H9 (cell line): Measurements from ENCODE around the gene HSD3B1. TPM values are rescaled to one million over a fixed set of nuclear protein-coding genes. Genes with fewer than 3 reads are reported as not detected.

Source experiments
- DNase-seq: peaks from one replicate; pipeline ENCODE4 v3.0.0-alpha.2; 2017
- H2AFZ ChIP-seq: one replicate; pipeline ENCODE4 v1.6.1; 2013; ENCODE audit warnings: mild to moderate bottlenecking, low read length, control low read depth, moderate library complexity
- H2AK5ac ChIP-seq: 2 replicates; pipeline ENCODE4 v1.6.1; 2013; ENCODE audit warnings: low read length, control low read depth, mixed read lengths; ENCODE audit not compliant: insufficient read length
- H2BK120ac ChIP-seq: one replicate; pipeline ENCODE4 v1.6.1; 2013; ENCODE audit warnings: low read depth, mild to moderate bottlenecking, low read length, control low read depth, inconsistent platforms; ENCODE audit not compliant: poor library complexity, severe bottlenecking
- H2BK12ac ChIP-seq: 2 replicates; pipeline ENCODE4 v1.6.1; 2013; ENCODE audit warnings: low read length, control low read depth, mixed read lengths, low read depth; ENCODE audit not compliant: insufficient read length
- H2BK15ac ChIP-seq: 2 replicates; pipeline ENCODE4 v1.6.1; 2013; ENCODE audit warnings: low read depth, low read length, control low read depth
- H2BK20ac ChIP-seq: one replicate; pipeline ENCODE4 v1.6.1; 2013; ENCODE audit warnings: low read depth, mild to moderate bottlenecking, low read length, control low read depth, inconsistent platforms; ENCODE audit not compliant: poor library complexity, severe bottlenecking
- H2BK5ac ChIP-seq: 2 replicates; pipeline ENCODE4 v1.6.1; 2013; ENCODE audit warnings: low read length, control low read depth, mixed read lengths; ENCODE audit not compliant: insufficient read length
- H3K14ac ChIP-seq: 2 replicates; pipeline ENCODE4 v1.6.1; 2013; ENCODE audit warnings: low read length, control low read depth; ENCODE audit not compliant: insufficient read depth
- H3K18ac ChIP-seq: 2 replicates; pipeline ENCODE4 v1.6.1; 2013; ENCODE audit warnings: low read depth, mild to moderate bottlenecking, mixed read lengths, low read length, control low read depth; ENCODE audit not compliant: insufficient read length
- H3K23ac ChIP-seq: 2 replicates; pipeline ENCODE4 v1.6.1; 2013; ENCODE audit warnings: low read length, control low read depth, mixed read lengths, low read depth; ENCODE audit not compliant: insufficient read length
- H3K23me2 ChIP-seq: 2 replicates; pipeline ENCODE4 v1.6.1; 2013; ENCODE audit warnings: low read depth, mild to moderate bottlenecking, mixed read lengths, low read length, control low read depth; ENCODE audit not compliant: insufficient read length, poor library complexity, severe bottlenecking
- H3K27ac ChIP-seq: 2 replicates; pipeline ENCODE4 v1.5.1; 2013; ENCODE audit warnings: low read length, control low read depth, mixed read lengths, low read depth; ENCODE audit not compliant: insufficient read length
- H3K27me3 ChIP-seq: 2 replicates; pipeline ENCODE4 v1.6.1; 2013; ENCODE audit warnings: low read length, control low read depth, inconsistent platforms; ENCODE audit not compliant: insufficient read depth
- H3K4ac ChIP-seq: 2 replicates; pipeline ENCODE4 v1.6.1; 2013; ENCODE audit warnings: low read depth, mild to moderate bottlenecking, control low read depth, inconsistent platforms, low read length, moderate library complexity
- H3K4me1 ChIP-seq: 2 replicates; pipeline ENCODE4 v1.6.1; 2013; ENCODE audit warnings: low read length, control low read depth, inconsistent platforms; ENCODE audit not compliant: insufficient read depth
- H3K4me2 ChIP-seq: 2 replicates; pipeline ENCODE4 v1.6.1; 2013; ENCODE audit warnings: low read length, control low read depth, mixed read lengths; ENCODE audit not compliant: insufficient read length, insufficient read depth
- H3K56ac ChIP-seq: 2 replicates; pipeline ENCODE4 v1.6.1; 2013; ENCODE audit warnings: low read depth, mild to moderate bottlenecking, mixed read lengths, low read length, control low read depth; ENCODE audit not compliant: insufficient read length
- H3K79me1 ChIP-seq: 2 replicates; pipeline ENCODE4 v1.6.1; 2013; ENCODE audit warnings: low read depth, mild to moderate bottlenecking, moderate library complexity, low read length, control low read depth, inconsistent platforms; ENCODE audit not compliant: insufficient read depth, poor library complexity, severe bottlenecking
- H3K79me2 ChIP-seq: 2 replicates; pipeline ENCODE4 v1.6.1; 2013; ENCODE audit warnings: low read length, control low read depth, inconsistent platforms; ENCODE audit not compliant: insufficient read depth
- H3K9ac ChIP-seq: 2 replicates; pipeline ENCODE4 v1.6.1; 2013; ENCODE audit warnings: low read length, control low read depth, mixed read lengths; ENCODE audit not compliant: insufficient read length; ENCODE audit errors: extremely low read depth
- H3K9me3 ChIP-seq: one replicate; pipeline ENCODE4 v1.6.1; 2013; ENCODE audit warnings: low read depth, low read length, inconsistent platforms; ENCODE audit not compliant: control insufficient read depth
- H3T11ph ChIP-seq: one replicate; pipeline ENCODE4 v1.6.1; 2013; ENCODE audit warnings: mild to moderate bottlenecking, low read length, control low read depth, inconsistent platforms
- H4K20me1 ChIP-seq: one replicate; pipeline ENCODE4 v1.6.1; 2013; ENCODE audit not compliant: control insufficient read depth, insufficient read length, insufficient read depth
- H4K5ac ChIP-seq: 2 replicates; pipeline ENCODE4 v1.6.1; 2013; ENCODE audit warnings: low read depth, mild to moderate bottlenecking, mixed read lengths, low read length, control low read depth; ENCODE audit not compliant: insufficient read length
- H4K8ac ChIP-seq: replicated peaks from 2 replicates; pipeline ENCODE4 v1.6.1; 2013; ENCODE audit warnings: low read length, control low read depth, mixed read lengths, low read depth; ENCODE audit not compliant: insufficient read length
- H4K91ac ChIP-seq: 2 replicates; pipeline ENCODE4 v1.6.1; 2013; ENCODE audit warnings: low read depth, mild to moderate bottlenecking, moderate library complexity, mixed read lengths, low read length, control low read depth; ENCODE audit not compliant: insufficient read length
- H3K27ac Mint-ChIP-seq, 3 experiments: 2 replicates in 2 of 3; 3 replicates in 1 of 3; pipeline ENCODE4 v1.8.0; 2020 to 2021; ENCODE audit warnings: mixed read lengths in 3 of 3, mild to moderate bottlenecking in 1 of 3, moderate library complexity in 1 of 3
- H3K27me3 Mint-ChIP-seq: 2 replicates; pipeline ENCODE4 v1.8.0; 2021; ENCODE audit warnings: low read depth, mild to moderate bottlenecking, moderate library complexity, mixed read lengths
- H3K36me3 Mint-ChIP-seq, 3 experiments: 2 replicates in 2 of 3; 3 replicates in 1 of 3; pipeline ENCODE4 v1.8.0; 2020 to 2021; ENCODE audit warnings: low read depth in 3 of 3, mixed read lengths in 3 of 3; ENCODE audit not compliant: insufficient read depth in 1 of 3
- H3K4me1 Mint-ChIP-seq, 2 experiments: 2 replicates each; pipeline ENCODE4 v1.8.0; 2020; ENCODE audit warnings: mixed read lengths in 2 of 2
- H3K4me3 Mint-ChIP-seq, 2 experiments: 2 replicates in 1 of 2; 3 replicates in 1 of 2; pipeline ENCODE4 v1.8.0; 2020 to 2021; ENCODE audit warnings: mild to moderate bottlenecking in 2 of 2, mixed read lengths in 2 of 2, moderate library complexity in 1 of 2
- H3K9me3 Mint-ChIP-seq, 2 experiments: 2 replicates in 1 of 2; 3 replicates in 1 of 2; pipeline ENCODE4 v1.8.0; 2020; ENCODE audit warnings: mild to moderate bottlenecking in 2 of 2, mixed read lengths in 2 of 2, moderate library complexity in 1 of 2
- CTCF ChIP-seq: fragments of 200-600 bp; sonication (generic); conservative IDR thresholded peaks from 3 replicates; pipeline ENCODE4 v1.8.0; 2021; ENCODE audit warnings: antibody characterized with exemption, mild to moderate bottlenecking
- WGBS: extraction: QIAGEN DNeasy Blood & Tissue Kit; methylation state at CpG from one replicate; pipeline ENCODE4 v1.1.7; 2013; ENCODE audit warnings: missing lambda C conversion rate, low lambda C conversion rate, mixed read lengths; ENCODE audit not compliant: insufficient read length; ENCODE audit errors: extremely low coverage; 5-methylcytosine and 5-hydroxymethylcytosine counted together
- total RNA-seq: library from RNA; stranded (reverse); gene quantifications from 2 replicates; pipeline ENCODE4 v1.2.1, GENCODE V29; 2021

The HSD3B1 gene
- total RNA-seq, 1 experiment from 2014 or later: not detected

- Mint-ChIP-seq H3K9me3 (peaks cover 9 to 10% of the 10 kb centered on the region in 2 experiments; a peak in 3 of 5 replicates), H3K27ac (no peak overlapping the region), H3K36me3 (no peaks in the 10 kb centered on the region), H3K27me3 (peaks cover 3% of the 10 kb centered on the region), H3K4me1 (no peaks in the 10 kb centered on the region), H3K4me3 (no peak overlapping the region)
- H3K79me2 ChIP-seq: no peaks in the 10 kb centered on the region
- no peak overlapping the region for H3K14ac ChIP-seq
- no peaks in the 10 kb centered on the region for H3K79me1 ChIP-seq
- H3K23me2 ChIP-seq: no peaks in the 10 kb centered on the region
- H3K56ac ChIP-seq: no peak overlapping the region
- no peaks in the 10 kb centered on the region for H3K4me1 ChIP-seq
- no peak overlapping the region for H2AFZ ChIP-seq
- H3K23ac ChIP-seq: no peak overlapping the region
- H4K91ac ChIP-seq: no peak overlapping the region
- H2AK5ac ChIP-seq: no peak overlapping the region
- no peaks in the 10 kb centered on the region for H4K20me1 ChIP-seq
- no peaks in the 10 kb centered on the region for H3K27me3 ChIP-seq
- no peak overlapping the region for H3T11ph ChIP-seq
- no peak overlapping the region for H2BK20ac ChIP-seq
- no peak overlapping the region for H3K4ac ChIP-seq
- DNase-seq: no peak
- no peak overlapping the region for H2BK15ac ChIP-seq
- no peaks in the 10 kb centered on the region for H3K9me3 ChIP-seq
- no peak overlapping the region for H2BK5ac ChIP-seq
- no peak overlapping the region for H3K27ac ChIP-seq
- H3K9ac ChIP-seq: no peak overlapping the region
- H2BK12ac ChIP-seq: no peak overlapping the region
- no peak overlapping the region for H4K8ac ChIP-seq
- H3K4me2 ChIP-seq: no peak overlapping the region
- no CpG with 5 or more reads among the region's 4 CpGs for WGBS
- no peak overlapping the region for H2BK120ac ChIP-seq
- no peak overlapping the region for H4K5ac ChIP-seq
- no peak overlapping the region for H3K18ac ChIP-seq
- no peak for TF ChIP-seq CTCF
These were observed 2.2 kb upstream of the HSD3B1 start for GRCh38 chr1:119504831-119505230.
